Measurements from ENCODE around the gene ADAMTS16. TPM values are rescaled to one million over a fixed set of nuclear protein-coding genes. Genes with fewer than 3 reads are reported as not detected.

Gene ADAMTS16
- total RNA-seq, 1 donor from 2014 or later = 1.8 TPM

DNA sequence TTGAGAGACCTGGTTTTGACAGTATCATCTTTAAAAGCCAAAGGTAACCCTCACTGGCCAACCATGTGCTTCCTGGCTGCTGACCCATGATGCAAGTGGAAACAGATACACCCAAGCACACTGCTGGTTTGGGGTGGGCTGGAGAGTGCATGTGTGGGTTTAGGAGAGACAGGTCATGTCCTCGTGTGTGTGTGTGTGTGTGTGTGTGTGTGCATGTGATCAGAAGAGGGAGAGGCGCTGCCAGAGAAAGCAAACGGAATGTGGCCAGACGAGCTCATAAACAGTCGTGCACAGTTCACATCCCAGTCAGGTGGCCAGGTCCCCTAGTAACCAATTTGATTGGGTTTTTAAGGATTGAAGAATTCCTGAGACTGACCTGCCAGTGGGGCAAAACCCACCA is 169.5 kb downstream of the ADAMTS16 start:
- DNase-seq (ENCODE audit: low spot score) = no peak

DNA sequence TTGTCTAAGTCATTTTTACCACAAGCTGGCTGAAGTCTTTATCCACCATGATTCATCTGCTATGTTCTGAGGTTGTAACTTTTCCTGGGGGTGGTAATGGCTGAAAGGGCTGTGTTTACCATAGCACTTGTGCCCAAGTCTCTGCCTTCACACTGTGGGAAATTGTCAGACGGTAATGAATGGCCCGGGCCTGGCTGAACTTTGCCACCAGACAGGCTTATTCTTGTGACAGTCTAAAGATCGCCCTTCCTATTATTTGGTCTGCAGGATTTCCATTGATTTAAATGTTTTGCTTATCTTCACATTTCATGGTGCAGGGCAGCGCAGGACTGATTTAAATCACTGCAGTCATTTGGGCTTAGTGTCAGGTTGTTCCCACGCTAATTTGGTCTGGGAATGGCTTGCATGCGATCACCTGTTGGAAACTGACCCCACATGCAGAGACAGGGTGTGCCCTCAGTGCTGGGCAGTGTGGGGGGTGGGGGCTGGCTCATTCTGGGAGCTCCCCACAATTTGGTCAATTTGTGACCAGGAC is 173.0 kb downstream of the ADAMTS16 start:
- no peak for DNase-seq (ENCODE audit: low spot score)

DNA sequence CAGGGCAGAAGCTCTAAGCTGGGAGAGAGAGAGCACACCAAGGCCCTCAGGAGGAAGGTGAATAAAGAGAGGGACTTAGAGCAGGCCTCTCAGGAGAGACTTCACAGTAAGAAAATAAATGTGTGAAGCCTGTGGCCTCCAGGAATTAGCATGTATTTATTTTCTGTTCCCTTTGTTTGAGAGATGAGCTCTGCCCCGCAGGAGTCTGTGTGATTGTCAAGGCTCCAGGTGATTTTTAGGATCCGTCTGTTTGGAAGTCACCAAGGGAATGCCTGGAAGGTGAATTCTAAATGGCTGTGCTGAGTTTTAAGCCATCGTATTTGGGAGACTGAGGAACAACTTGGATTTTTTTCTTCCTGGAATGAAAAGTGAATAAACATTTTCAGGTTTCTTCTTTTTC is 174.0 kb downstream of the ADAMTS16 start:
- no peak for DNase-seq (ENCODE audit: low spot score)

DNA sequence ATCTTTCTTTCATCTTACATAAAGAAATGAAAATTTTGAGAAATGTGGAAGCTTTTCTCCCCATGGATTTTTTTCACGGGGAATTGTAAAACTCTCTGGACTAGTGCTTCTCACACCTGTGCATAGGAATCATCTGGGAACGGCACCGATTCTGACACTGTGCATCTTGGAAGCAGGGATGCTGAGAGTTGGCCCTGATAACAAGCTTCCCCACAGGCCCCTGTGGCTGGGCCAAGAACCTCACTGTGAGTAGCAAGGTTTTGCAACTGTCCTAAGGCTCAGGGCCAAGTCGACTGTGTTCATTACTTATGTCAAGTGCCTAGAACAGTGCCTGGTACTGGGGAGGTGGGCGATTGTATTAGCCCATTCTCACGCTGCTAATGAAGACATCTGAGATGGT is 174.5 kb downstream of the ADAMTS16 start:
- no peak for DNase-seq (ENCODE audit: low spot score)

DNA sequence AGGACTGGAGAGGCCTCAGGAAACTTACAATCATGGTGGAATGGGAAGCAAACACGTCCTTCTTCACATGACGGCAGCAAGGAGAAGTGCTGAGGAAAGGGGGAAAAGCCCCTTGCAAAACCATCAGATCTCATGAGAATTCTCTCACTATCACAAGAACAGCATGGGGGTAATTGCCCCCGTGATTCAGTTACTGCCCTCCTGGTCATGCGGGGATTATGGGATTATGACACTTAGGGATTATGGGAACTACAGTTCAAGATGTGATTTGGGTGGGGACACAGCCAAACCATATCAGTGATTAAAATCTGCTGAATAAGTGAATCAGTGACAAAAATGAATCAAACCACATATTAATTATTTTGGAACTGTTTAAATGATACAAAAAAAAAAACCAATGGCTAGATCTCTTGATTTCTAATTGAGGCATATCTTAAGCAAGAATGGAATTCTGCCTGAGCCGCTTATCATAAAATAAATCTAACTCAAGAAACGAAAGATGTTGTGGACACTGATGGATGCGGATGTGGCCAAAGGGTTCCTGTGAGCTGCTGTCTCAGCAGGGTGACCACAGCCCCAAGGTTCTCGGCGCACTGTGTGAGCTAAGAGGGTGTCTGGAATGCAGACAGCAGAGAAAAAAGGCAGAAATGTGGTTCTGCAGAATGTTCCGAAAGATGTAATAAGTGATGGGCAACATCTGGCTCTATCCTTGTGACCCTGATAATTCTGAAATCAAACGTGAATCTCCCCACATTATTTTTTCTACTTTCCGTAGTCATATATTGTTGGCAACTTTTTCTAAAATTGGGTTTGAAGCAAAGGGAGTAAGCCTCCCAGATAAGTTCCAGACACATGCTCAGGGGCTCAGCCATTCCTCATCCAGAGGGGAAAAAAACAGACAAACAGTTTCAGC is 175.2 kb downstream of the ADAMTS16 start:
- DNase-seq (ENCODE audit: low spot score) = no peak

DNA sequence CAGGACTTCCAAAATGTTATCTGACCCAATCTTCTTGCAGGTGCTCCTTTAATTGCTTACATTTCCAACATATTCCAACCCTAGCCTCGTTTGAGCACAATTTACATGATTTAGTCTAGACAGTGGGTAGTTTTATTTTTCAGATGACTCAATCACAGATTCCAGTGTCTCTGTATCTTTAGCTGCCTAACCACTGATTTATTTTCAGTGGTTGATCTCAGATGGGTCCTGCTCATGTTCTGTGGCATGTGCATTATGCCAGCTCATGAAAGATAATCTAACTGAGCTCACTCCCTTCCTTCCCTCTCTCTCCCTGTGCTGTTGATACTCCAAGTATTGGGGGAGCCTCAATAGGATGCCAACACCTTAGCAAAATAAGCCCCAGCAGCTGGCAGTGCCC is 176.2 kb downstream of the ADAMTS16 start:
- DNase-seq (ENCODE audit: low spot score) = no peak

DNA sequence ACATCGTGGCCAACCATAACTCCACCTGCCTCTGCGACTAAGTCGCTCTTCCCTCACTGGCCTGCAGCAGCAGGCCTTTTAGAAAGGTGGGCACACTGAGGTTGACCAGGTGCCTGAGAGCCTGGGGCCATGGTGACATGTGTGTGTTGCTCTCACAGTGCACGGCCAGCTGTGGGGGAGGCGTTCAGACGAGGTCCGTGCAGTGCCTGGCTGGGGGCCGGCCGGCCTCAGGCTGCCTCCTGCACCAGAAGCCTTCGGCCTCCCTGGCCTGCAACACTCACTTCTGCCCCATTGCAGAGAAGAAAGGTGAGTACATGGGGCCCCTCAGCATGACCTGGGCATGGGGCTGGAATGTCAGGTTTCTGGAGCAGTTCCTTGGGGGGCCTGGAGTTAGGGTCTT is 177.8 kb downstream of the ADAMTS16 start:
- no peak for DNase-seq (ENCODE audit: low spot score)

DNA sequence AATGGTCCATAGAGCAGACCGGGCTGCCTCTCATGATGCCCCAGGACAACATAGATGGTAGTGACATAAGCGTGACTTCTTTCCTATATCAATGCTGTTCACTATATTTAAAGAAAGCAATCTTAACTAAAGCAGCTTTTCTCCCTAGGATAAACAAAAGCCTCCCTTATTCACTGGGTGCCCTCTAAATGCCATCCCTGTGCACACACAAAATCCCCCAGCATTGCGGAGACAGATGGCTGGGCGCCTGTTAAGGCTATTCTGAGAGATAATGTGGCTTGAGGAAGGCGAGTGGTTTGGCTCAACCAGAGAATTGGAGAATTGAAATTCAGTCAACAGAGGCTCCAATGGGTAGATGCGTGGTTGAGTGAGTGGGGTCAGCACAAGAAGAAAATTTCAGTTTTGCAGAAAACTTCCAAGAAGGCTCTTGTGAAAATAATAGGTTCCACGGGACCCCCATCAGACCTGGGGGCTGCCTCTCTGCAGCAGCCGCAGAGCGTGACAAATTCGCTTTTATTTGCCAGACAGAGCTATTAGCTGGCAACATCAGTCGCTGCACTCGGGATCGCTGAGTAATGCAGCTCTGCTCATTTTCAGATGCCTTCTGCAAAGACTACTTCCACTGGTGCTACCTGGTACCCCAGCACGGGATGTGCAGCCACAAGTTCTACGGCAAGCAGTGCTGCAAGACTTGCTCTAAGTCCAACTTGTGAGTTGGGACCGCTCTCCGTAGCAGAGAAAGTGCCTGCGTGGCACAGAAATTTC is 178.5 kb downstream of the ADAMTS16 start:
- no peak for DNase-seq (ENCODE audit: low spot score)

DNA sequence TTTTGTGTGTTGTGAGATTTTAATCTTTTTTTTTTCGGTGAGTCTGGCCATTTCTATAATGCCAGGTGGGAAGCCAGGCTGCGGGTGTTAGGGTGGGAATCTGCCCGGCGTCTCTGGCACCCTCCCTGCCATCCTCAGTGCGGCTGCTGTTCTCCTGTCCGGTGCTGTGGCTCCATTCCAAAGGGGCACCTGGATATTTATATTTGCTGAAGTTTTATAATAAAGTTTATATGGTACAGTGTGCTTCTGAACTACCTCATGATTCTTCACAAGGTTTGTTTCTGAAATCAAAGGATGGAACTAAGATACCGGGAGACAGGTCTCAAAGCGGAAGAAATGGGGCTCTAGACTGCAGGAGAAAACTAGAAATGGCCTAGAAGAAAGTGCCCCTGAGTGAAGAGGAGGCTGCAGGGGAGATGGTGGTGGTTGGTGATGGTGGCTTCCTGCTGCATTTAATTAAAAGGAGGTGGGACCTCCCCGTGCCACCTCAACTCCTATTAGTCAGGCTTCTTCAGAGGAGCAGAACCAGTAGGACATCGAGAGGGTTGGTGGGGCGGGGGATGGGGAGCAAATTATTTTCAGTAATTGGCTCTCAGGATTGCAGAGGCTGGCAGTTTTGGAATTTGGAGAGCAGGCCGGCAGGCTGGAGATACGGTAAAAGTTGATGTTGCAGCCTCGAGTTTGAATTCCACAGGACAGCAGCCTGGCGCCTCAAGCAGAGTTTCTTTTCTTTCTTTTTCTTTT is 180.1 kb downstream of the ADAMTS16 start:
- DNase-seq (ENCODE audit: low spot score) = no peak

DNA sequence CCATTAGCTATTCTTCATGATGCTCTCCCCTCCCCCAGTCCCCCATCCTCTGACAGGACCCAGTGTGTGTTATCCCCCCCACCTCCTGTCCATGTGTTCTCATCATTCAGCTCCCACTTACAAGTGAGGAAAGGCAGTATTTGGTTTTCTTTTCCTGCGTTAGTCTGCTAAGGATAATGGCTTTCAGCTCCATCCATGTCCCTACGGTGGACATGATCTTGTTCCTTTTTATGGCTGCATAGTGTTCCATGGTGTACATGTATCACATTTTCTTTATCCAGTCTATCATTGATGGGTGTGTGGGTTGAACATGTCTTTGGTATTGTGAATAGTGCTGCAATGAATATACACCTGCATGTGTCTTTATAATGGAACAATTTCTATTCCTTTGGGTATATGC is 181.0 kb downstream of the ADAMTS16 start:
- DNase-seq (ENCODE audit: low spot score) = no peak

DNA sequence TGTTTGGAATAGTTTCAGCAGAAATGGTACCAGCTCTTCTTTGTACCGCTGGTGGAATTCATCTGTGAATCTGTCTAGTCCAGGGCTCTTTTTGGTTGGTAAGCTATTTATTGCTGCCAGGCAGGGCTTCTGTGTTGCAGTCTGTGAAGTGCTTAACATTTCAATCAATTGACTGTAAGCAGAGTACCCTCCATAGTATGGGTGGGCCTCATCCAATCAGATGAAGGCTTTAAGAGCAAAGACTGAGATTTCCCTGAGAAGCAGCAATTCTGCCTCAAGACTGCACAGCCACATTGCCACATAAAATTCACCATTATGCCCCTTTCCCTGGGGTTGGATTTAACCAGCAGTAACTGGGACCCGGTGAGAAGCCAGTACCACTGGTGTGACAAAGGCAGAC is 183.4 kb downstream of the ADAMTS16 start:
- DNase-seq (ENCODE audit: low spot score) = no peak

DNA sequence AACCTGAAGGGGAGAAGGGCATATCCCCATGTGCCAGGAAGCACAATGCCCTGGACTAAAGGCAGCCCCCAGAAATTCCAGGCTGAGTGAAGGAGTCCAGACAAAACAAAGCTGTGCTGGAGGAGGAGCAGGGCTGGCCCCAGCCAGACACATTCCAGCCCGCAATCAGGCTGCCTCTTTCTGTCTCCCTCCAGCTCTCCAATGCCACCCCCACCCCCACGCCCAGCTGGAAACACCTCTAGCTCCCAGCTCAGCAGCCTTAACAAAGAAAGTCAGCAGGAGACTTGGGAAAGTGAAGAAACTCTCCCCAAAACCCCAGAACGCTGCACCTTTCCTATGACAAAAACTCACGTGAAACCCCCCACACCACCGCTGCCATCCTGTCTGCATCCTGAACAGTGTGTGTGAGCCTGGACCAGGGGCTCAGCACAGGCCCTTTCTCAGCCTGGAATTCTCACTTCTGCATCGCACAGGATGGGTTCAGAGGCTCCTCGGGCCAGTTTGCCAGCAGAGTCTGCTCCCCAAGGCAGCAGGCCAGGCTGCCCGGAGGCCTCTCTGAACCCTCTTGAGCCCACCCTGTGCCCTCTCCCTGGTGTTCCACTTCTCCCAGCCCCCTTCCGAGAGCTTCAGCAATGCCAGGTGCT is 186.1 kb downstream of the ADAMTS16 start:
- no peak for DNase-seq (ENCODE audit: low spot score)

DNA sequence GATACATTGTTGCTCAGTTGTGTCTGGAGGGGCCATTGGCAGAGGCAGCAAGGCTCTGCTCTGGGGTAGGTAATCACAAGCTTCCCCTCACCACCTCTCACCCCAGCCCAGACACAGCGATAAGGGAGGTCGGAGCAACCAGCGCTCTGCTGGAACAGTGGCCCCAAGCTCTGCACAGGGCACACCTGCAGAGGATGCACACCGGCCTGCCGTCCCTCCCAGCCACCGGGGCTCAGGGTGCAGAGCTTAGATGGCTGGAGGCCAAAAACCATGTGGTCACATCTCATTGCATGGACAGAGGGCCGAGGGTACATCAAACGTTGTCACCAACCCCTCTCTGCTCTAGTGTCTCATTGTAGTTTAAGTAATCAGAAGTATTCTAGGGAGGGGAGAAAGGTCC is 187.0 kb downstream of the ADAMTS16 start:
- DNase-seq (ENCODE audit: low spot score) = no peak

DNA sequence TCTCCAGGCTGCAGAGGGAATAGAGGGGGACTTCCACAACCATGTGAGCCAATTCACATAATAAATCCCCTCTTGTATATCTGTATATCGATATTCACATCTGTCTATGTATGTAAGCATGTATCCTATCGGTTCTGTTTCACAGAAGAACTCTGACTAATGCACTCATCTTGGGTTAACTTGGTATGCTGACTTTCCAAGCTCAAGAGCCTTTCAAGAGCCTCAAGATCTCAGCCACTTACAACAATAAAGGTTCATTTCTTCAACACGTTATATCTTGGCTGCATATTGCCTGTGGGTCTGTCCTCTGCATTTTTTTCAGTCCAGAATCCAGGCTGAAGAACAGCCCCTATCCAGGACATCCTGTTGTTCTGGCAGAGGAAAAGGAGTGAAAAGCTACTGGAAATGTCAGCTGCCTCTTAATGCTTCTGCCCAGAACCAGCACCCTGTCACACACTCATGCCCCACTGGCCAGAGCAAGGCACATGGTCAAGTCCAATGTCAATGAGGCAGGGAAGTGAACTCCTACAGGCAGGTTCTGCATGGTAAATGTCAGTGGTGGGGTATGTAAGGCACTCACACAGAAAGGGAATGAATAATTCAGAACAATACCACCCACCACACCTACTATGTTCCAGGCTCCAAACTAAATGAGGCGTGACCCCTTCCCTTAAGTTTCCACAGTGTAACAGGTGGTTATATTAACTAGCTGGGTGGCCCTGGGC is 190.8 kb downstream of the ADAMTS16 start:
- no peak for DNase-seq (ENCODE audit: low spot score)

DNA sequence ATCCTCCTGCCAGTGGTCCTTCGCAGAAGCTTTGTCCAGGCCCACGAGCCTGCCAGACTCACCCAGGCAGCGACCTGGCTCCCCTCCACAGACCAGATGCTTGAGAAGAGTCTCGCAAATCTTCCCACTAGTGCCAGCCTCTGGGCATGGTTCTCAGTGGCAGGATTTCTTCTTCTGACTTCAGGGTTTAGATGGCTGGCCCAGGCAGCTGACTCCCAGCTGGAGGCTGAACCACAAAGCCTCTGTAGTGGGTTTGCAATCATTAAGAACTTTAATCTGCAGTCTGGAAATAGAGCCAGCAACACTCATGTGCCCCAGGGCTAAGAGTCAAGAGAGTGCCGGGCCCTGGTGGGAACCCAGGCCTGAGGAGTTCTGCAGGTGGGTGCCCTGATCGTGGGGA is 191.7 kb downstream of the ADAMTS16 start:
- no peak for DNase-seq (ENCODE audit: low spot score)

DNA sequence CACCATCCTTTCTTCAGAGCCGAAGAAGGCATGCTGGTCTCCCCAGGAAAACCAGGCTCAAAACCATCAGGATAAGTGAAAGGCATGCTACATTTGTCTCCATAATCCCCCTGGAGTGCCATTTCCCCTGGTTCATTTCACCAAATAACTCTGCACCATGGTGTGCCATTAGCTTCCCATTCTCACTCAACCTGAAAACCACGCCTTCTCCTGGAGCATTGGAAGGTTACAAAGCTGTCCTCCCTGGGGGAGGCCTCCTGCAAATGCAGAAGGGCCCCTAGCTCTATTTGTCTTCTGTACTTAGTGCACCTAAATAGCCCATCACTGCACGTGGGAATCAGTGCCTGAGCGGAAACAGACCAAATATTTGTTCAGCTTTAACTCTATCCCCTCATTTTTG is 192.2 kb downstream of the ADAMTS16 start:
- DNase-seq (ENCODE audit: low spot score) = no peak

DNA sequence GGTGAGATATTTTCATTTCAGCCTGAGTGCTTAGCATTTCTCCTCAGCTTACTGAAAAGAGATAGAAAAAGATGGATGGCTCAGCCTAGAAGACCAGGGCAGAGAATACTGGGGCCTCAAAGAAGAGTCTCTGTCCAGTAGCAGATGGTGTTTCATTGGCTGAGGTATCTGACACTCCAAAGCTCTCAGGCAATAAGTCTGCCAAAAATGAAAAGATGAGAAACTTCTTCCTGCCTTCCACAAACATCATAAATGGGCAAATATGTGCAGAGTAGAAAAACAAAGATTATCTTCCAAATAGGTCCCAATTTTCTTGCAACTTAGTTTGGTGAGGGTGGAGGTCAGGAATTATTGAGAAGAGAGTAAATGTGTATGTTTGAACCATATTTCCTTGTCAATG is 195.0 kb downstream of the ADAMTS16 start:
- DNase-seq (ENCODE audit: low spot score) = no peak

DNA sequence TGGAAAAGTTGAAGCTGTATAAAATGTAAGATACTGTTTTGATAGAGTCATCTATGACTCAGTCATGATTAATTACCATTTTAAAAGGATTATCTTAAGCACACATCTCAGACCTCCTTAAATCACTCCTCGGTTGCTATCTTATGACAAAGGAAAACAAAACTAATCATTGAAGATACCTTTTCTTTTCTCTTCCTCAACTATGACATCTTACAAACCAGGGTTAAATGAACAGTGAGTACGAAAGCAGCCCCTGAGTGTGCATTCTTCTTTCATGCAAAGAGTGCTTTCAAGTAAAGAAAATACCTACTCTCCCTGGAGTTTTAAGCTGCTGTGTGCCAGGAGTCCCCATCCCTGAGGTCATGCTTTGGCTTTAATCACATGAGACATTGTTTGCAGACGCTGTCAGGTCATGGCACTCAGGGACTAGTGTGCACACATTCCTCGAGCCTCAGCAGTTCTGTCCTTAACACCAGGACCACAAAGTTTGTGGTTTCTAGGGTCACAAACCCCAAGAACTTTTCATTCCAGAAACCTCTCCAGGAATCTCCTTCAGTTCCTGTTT is 195.7 kb downstream of the ADAMTS16 start:
- no peak for DNase-seq (ENCODE audit: low spot score)

DNA sequence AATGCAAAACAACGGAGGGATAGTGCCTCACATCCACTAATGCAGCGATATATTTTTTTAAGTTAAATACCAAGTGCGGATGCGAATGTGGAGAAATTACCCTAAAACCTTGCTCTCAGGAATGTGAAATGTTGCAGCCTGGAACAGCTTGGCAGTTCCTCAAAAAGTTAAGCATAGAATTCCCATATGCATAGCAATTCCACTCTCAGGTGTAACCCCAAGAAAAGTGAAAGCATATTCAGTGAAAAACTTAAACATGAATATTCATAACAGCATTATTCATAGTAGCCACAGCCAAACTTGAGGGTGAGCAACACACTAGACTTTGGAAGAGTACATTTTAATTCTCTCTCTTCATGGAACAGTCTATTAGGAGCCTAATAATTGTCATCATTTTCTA is 199.1 kb downstream of the ADAMTS16 start:
- DNase-seq (ENCODE audit: low spot score) = no peak

DNA sequence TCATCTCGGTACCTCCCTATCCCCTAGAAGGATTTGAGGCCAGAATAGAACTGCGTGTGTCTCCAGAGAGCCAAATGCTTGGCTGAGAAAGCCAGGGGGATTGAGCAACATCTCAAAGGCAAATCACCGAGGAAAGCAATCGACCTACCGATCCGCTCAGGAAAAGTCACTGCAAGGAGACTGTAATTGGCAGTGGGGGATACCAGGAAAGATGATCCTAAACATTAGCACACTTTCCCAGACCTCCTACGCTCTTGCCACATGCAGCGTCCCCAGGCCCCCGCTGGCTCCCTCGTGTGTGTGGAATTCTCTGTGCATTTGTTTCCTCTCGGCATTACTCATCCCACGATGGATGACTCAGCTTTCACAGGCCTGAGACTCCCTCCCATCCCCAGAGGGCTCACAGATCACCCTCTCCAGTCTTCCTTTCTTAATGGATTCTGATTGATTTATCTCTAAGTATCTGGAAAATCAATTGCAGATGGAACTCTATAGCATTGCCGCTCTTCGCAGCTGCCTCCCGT is 200.1 kb downstream of the ADAMTS16 start:
- DNase-seq (ENCODE audit: low spot score) = no peak
